ENCODE measurements around the gene FAM25C.
"Not testable (repeated sequence)": the region's sequence is repeated elsewhere in the genome, so short reads cannot be mapped to it uniquely, and the experiment has no call there.

DNA sequence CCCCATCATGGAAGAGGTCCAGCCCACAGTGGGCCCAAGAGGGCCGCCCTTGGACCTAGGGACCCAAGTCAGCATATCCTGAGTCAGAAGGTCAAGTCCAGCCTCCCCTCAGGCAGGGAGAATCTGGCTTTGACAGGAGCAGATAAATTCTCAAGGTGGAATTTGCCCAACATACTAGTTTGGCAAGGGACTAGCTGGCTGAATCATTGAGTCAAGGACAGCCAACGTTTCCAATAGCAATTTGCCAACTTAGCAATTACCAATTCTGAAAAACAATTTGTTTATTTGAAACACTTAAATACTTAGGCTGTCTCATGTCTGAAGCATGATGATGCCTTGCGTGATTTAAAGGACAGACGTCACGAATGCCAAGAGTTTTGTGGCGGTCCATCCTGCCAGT lies 2.7 kb upstream of the FAM25C start:
- TF ChIP-seq, protein P1, sequence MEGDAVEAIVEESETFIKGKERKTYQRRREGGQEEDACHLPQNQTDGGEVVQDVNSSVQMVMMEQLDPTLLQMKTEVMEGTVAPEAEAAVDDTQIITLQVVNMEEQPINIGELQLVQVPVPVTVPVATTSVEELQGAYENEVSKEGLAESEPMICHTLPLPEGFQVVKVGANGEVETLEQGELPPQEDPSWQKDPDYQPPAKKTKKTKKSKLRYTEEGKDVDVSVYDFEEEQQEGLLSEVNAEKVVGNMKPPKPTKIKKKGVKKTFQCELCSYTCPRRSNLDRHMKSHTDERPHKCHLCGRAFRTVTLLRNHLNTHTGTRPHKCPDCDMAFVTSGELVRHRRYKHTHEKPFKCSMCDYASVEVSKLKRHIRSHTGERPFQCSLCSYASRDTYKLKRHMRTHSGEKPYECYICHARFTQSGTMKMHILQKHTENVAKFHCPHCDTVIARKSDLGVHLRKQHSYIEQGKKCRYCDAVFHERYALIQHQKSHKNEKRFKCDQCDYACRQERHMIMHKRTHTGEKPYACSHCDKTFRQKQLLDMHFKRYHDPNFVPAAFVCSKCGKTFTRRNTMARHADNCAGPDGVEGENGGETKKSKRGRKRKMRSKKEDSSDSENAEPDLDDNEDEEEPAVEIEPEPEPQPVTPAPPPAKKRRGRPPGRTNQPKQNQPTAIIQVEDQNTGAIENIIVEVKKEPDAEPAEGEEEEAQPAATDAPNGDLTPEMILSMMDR (IDR thresholded peaks at IDR 0.05): not testable (repeated sequence)
- TF ChIP-seq ZFX (IDR thresholded peaks at IDR 0.05; ENCODE audit: borderline replicate concordance): not testable (repeated sequence)
